Coronary artery (tissue), 2 donors: Measurements from ENCODE around the gene PSIP1.
A peak's percentile ranks its signal among the peaks of the same experiment; 100 is the strongest.

Source experiments
- DNase-seq: peaks from one replicate; pipeline ENCODE4 v3.0.0-alpha.2; 2017; ENCODE audit warnings: low spot score
- H3K27ac ChIP-seq, 2 donors: fragments of 200-600 bp; sonication (generic); one replicate each; pipeline ENCODE4 v1.5.1; 2016 to 2019
- H3K4me3 ChIP-seq: fragments of 200-600 bp; sonication (generic); 2 replicates; pipeline ENCODE4 v1.5.1; 2016; ENCODE audit warnings: mild to moderate bottlenecking, moderate library complexity
- TF ChIP-seq, protein P1 (sequence below): fragments of 200-600 bp; sonication (generic); IDR thresholded peaks from one replicate; pipeline ENCODE4 v1.5.1; 2019; ENCODE audit warnings: antibody characterized with exemption

PSIP1 gene

GRCh38 chr9:15485836-15486666 is 24.7 kb downstream of the PSIP1 start:
- no peak overlapping the region for H3K27ac ChIP-seq
- DNase-seq, result no peak
- TF ChIP-seq, protein P1, sequence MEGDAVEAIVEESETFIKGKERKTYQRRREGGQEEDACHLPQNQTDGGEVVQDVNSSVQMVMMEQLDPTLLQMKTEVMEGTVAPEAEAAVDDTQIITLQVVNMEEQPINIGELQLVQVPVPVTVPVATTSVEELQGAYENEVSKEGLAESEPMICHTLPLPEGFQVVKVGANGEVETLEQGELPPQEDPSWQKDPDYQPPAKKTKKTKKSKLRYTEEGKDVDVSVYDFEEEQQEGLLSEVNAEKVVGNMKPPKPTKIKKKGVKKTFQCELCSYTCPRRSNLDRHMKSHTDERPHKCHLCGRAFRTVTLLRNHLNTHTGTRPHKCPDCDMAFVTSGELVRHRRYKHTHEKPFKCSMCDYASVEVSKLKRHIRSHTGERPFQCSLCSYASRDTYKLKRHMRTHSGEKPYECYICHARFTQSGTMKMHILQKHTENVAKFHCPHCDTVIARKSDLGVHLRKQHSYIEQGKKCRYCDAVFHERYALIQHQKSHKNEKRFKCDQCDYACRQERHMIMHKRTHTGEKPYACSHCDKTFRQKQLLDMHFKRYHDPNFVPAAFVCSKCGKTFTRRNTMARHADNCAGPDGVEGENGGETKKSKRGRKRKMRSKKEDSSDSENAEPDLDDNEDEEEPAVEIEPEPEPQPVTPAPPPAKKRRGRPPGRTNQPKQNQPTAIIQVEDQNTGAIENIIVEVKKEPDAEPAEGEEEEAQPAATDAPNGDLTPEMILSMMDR, result peak; percentile 25
- H3K4me3 ChIP-seq, result no peak overlapping the region

GRCh38 chr9:15484802-15485201 is 26.0 kb downstream of the PSIP1 start:
- no peak for DNase-seq
- Histone ChIP-seq H3K4me3 (no peak overlapping the region), H3K27ac (no peak overlapping the region)
- TF ChIP-seq, protein P1, result no peak

DNA sequence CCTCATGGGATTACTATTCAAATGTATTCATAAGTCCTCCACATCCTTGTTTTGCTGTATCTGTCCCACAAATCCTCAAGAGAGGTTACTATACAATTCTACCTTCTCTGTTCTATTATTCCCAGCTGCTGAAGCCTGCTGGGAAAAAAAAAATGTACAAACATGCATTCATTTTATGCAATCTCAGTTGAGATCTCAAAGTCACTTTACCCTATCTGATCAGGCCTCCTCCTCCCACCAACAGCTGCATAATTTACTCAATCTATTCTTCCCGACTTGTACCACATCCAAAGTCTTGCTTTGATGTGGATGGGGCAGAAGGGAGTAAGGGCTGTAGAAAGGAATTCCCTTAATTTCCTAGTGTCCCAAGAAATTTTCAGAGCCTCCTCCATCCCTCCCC is 28.6 kb downstream of the PSIP1 start:
- H3K27ac ChIP-seq, result no peak overlapping the region
- DNase-seq, result no peak
- TF ChIP-seq, protein P1, result no peak
- H3K4me3 ChIP-seq, result no peak overlapping the region

DNA sequence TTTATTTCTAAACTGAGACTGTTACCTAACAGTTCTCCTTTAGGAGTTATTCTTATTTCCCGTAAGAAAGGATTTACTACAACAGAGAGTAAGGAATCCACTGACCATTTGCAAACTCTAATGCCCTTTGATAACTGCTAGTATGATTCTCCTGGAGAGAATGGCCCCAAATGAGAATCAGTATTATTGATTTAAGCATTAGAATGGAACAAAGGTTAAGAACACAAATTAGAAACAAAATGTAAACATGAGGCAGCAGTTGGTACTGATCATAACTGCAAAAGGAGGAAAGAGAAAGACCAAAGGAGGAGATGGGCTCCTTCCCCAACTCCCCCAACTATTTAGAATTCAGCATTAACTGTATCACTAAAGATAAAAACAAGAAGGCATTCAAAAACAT is 30.7 kb downstream of the PSIP1 start:
- Histone ChIP-seq H3K4me3 (no peak overlapping the region), H3K27ac (no peak overlapping the region)
- TF ChIP-seq, protein P1, result no peak
- no peak for DNase-seq

GRCh38 chr9:15475923-15476536 is 34.7 kb downstream of the PSIP1 start:
- TF ChIP-seq, protein P1, result no peak
- H3K27ac ChIP-seq, result no peak overlapping the region
- no peak for DNase-seq
- no peak overlapping the region for H3K4me3 ChIP-seq

- Histone ChIP-seq H3K4me3 (no peak overlapping the region), H3K27ac (no peak overlapping the region)
- TF ChIP-seq, protein P1, result no peak
- no peak for DNase-seq
These were observed 40.9 kb downstream of the PSIP1 start for GRCh38 chr9:15469862-15470261.

DNA sequence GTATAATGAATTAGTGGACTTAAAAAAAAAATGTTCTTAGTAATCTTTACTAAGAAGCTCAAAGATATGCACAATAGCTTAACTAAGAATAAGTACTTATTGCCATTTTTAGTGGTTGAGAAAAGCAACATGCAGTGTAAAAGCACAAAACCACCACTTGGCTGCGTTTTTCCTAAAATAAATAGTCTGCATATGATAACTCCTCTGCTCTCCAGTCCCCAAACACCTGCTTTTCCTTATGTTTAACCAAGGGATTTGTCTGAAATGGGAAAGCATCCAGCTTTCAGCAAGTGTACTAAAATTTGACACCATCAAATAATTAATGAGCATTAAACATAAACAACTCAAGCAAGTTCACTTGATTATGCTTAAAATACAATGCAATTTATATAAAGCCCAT is 41.4 kb downstream of the PSIP1 start:
- Histone ChIP-seq H3K4me3 (no peak overlapping the region), H3K27ac (no peak overlapping the region)
- no peak for DNase-seq
- TF ChIP-seq, protein P1, result no peak
